Adrenal gland (tissue), 5 donors: ENCODE results near the gene RFWD3.
A peak's percentile ranks its signal among the peaks of the same experiment; 100 is the strongest.

Experiments
- CTCF ChIP-seq, 6 experiments: fragments of 450-650 bp in 4 of 6; fragments of 200-600 bp in 2 of 6; sonication (generic) in 1 of 6; IDR thresholded peaks; 1 replicate in 5 of 6; 2 replicates in 1 of 6; pipeline versions ENCODE4 v1.5.1 to v1.8.0; 2016 to 2021; ENCODE audit warnings: antibody characterized with exemption in 6 of 6, mild to moderate bottlenecking in 2 of 6, moderate library complexity in 1 of 6
- POLR2A ChIP-seq, 2 donors: fragments of 450-650 bp; IDR thresholded peaks; one replicate each; pipeline ENCODE4 v1.6.1; 2017; ENCODE audit warnings: antibody characterized with exemption in 2 of 2, mild to moderate bottlenecking in 2 of 2, moderate library complexity in 1 of 2
- donor health status: DM: no; HTN: no; CAD: no.

- TF ChIP-seq CTCF (IDR thresholded peaks at IDR 0.05) (peak in 1 of 6 experiments; percentile 5), POLR2A (IDR thresholded peaks at IDR 0.05) (no peak)
Measured at GRCh38 chr16:74575175-74575806, 91.4 kb downstream of the RFWD3 start.
